ENCODE data around the gene ADM.

ADM gene

GRCh38 chr11:10307022-10307399 lies 2.1 kb downstream of the ADM start:
- H4K20me1 ChIP-seq (ENCODE audit: insufficient read depth, low read length), result 0 out of 2 replicates have a peak, but pooled peaks cover 7% of the 10 kb centered on the region
- no peaks in the 10 kb centered on the region for H3K27me3 ChIP-seq (replicated peaks; ENCODE audit: insufficient read depth, low read length)
- no peak for TF ChIP-seq EZH2 (optimal IDR thresholded peaks at IDR 0.05; ENCODE audit: low read depth, low read length)
- no peak for TF ChIP-seq EZH2phosphoT487 (IDR thresholded peaks at IDR 0.05; ENCODE audit: low read length)
- TF ChIP-seq, protein P1, sequence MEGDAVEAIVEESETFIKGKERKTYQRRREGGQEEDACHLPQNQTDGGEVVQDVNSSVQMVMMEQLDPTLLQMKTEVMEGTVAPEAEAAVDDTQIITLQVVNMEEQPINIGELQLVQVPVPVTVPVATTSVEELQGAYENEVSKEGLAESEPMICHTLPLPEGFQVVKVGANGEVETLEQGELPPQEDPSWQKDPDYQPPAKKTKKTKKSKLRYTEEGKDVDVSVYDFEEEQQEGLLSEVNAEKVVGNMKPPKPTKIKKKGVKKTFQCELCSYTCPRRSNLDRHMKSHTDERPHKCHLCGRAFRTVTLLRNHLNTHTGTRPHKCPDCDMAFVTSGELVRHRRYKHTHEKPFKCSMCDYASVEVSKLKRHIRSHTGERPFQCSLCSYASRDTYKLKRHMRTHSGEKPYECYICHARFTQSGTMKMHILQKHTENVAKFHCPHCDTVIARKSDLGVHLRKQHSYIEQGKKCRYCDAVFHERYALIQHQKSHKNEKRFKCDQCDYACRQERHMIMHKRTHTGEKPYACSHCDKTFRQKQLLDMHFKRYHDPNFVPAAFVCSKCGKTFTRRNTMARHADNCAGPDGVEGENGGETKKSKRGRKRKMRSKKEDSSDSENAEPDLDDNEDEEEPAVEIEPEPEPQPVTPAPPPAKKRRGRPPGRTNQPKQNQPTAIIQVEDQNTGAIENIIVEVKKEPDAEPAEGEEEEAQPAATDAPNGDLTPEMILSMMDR (IDR thresholded peaks at IDR 0.05; ENCODE audit: low read length), result no peak
- peak overlapping the region; percentile 97 for H3K9ac ChIP-seq (ENCODE audit: low read length)
- peaks cover 98% of the 10 kb centered on the region for H3F3A ChIP-seq (ENCODE audit: insufficient read depth, low read length)
- no peak for DNase-seq
- peaks cover 66% of the 10 kb centered on the region for H3K79me2 ChIP-seq (ENCODE audit: low read length)
- peaks cover 17% of the 10 kb centered on the region for H3K36me3 ChIP-seq (replicated peaks; ENCODE audit: insufficient read depth, low read length)
- no peak overlapping the region for H2AFZ ChIP-seq (ENCODE audit: low read length)
- H3K4me3 ChIP-seq (ENCODE audit: low read length), result peak overlapping the region; percentile 96
- no peaks in the 10 kb centered on the region for H3K9me3 ChIP-seq (replicated peaks; ENCODE audit: insufficient read depth, low read length)
- peak overlapping the region; percentile 95 for H3K4me2 ChIP-seq (ENCODE audit: low read depth, low read length)
- H3K27ac ChIP-seq (ENCODE audit: low read length), result peak overlapping the region; percentile 97
- peaks cover 35% of the 10 kb centered on the region for H3K4me1 ChIP-seq (ENCODE audit: low read length)
- H3K9me2 ChIP-seq (replicated peaks; ENCODE audit: insufficient read depth, low read length), result no peaks in the 10 kb centered on the region

GRCh38 chr11:10307400-10308200 lies 2.7 kb downstream of the ADM start:
- peaks cover 41% of the 10 kb centered on the region for H3K4me1 ChIP-seq (ENCODE audit: low read length)
- no peaks in the 10 kb centered on the region for H3K27me3 ChIP-seq (replicated peaks; ENCODE audit: insufficient read depth, low read length)
- no peak for TF ChIP-seq EZH2phosphoT487 (IDR thresholded peaks at IDR 0.05; ENCODE audit: low read length)
- TF ChIP-seq, protein P1 (IDR thresholded peaks at IDR 0.05; ENCODE audit: low read length), result peak; percentile 98
- H4K20me1 ChIP-seq (ENCODE audit: insufficient read depth, low read length), result 0 out of 2 replicates have a peak, but pooled peaks cover 7% of the 10 kb centered on the region
- peak overlapping the region; percentile 97 for H3K27ac ChIP-seq (ENCODE audit: low read length)
- DNase-seq, result peak; percentile 92
- peaks cover 17% of the 10 kb centered on the region for H3K36me3 ChIP-seq (replicated peaks; ENCODE audit: insufficient read depth, low read length)
- H3K9me3 ChIP-seq (replicated peaks; ENCODE audit: insufficient read depth, low read length), result no peaks in the 10 kb centered on the region
- H2AFZ ChIP-seq (ENCODE audit: low read length), result no peak overlapping the region
- no peaks in the 10 kb centered on the region for H3K9me2 ChIP-seq (replicated peaks; ENCODE audit: insufficient read depth, low read length)
- peaks cover 98% of the 10 kb centered on the region for H3F3A ChIP-seq (ENCODE audit: insufficient read depth, low read length)
- H3K79me2 ChIP-seq (ENCODE audit: low read length), result peaks cover 65% of the 10 kb centered on the region
- peak overlapping the region; percentile 97 for H3K9ac ChIP-seq (ENCODE audit: low read length)
- peak overlapping the region; percentile 96 for H3K4me3 ChIP-seq (ENCODE audit: low read length)
- H3K4me2 ChIP-seq (ENCODE audit: low read depth, low read length), result peak overlapping the region; percentile 95

- Histone ChIP-seq H2AFZ (ENCODE audit: low read length) (no peak overlapping the region), H3K79me2 (ENCODE audit: low read length) (peaks cover 57% of the 10 kb centered on the region), H3K27ac (ENCODE audit: low read length) (peak overlapping the region; percentile 97), H3K9ac (ENCODE audit: low read length) (peak overlapping the region; percentile 97), H3K9me2 (replicated peaks; ENCODE audit: insufficient read depth, low read length) (no peaks in the 10 kb centered on the region), H3K4me3 (ENCODE audit: low read length) (peak overlapping the region; percentile 96), H3F3A (ENCODE audit: insufficient read depth, low read length) (peaks cover 95% of the 10 kb centered on the region), H3K9me3 (replicated peaks; ENCODE audit: insufficient read depth, low read length) (no peaks in the 10 kb centered on the region), H3K4me1 (ENCODE audit: low read length) (peaks cover 41% of the 10 kb centered on the region), H4K20me1 (ENCODE audit: insufficient read depth, low read length) (0 out of 2 replicates have a peak, but pooled peaks cover 7% of the 10 kb centered on the region), H3K36me3 (replicated peaks; ENCODE audit: insufficient read depth, low read length) (peaks cover 17% of the 10 kb centered on the region), H3K4me2 (ENCODE audit: low read depth, low read length) (peak overlapping the region; percentile 95), H3K27me3 (replicated peaks; ENCODE audit: insufficient read depth, low read length) (no peaks in the 10 kb centered on the region)
- peak; percentile 21 for DNase-seq
- TF ChIP-seq EZH2phosphoT487 (IDR thresholded peaks at IDR 0.05; ENCODE audit: low read length) (no peak), EZH2 (optimal IDR thresholded peaks at IDR 0.05; ENCODE audit: low read depth, low read length) (no peak)
- TF ChIP-seq, protein P1 (IDR thresholded peaks at IDR 0.05; ENCODE audit: low read length), result no peak
Observed at GRCh38 chr11:10308201-10308954, 3.5 kb downstream of the ADM start.

Data from MM.1S (cell line).